Calu3 (cell line): ENCODE data around the gene HNRNPR. TPM values are rescaled to one million over a fixed set of nuclear protein-coding genes. Genes with fewer than 3 reads are reported as not detected.
A peak's percentile ranks its signal among the peaks of the same experiment; 100 is the strongest.

ENCODE experiments used
- BruUV-seq: library from RNA; stranded (reverse); fragments of 400-500 nt; replicated peaks from 2 replicates; lab custom pipeline; 2021; lab: Mats Ljungman, UMichigan
- CTCF ChIA-PET: fragments of 300-600 bp; sonication (Branson Sonifier 250); formaldehyde crosslinking; loops from one replicate; lab custom pipeline; 2022; ENCODE audit warnings: antibody characterized with exemption; lab: Charles Lee
- DNase-seq: peaks from one replicate; pipeline ENCODE4 v3.0.0; 2022
- H3K27ac Mint-ChIP-seq: one replicate; pipeline ENCODE4 v1.8.0; 2022; ENCODE audit warnings: mixed read lengths; ENCODE audit not compliant: unreplicated experiment
- H3K27me3 Mint-ChIP-seq: one replicate; pipeline ENCODE4 v1.8.0; 2022; ENCODE audit warnings: mixed read lengths; ENCODE audit not compliant: unreplicated experiment
- H3K36me3 Mint-ChIP-seq: one replicate; pipeline ENCODE4 v1.8.0; 2022; ENCODE audit warnings: mild to moderate bottlenecking, moderate library complexity, mixed read lengths; ENCODE audit not compliant: insufficient read depth, unreplicated experiment
- H3K4me1 Mint-ChIP-seq: one replicate; pipeline ENCODE4 v1.8.0; 2022; ENCODE audit warnings: mild to moderate bottlenecking, low read depth, mixed read lengths; ENCODE audit not compliant: unreplicated experiment
- H3K4me3 Mint-ChIP-seq: one replicate; pipeline ENCODE4 v1.8.0; 2022; ENCODE audit warnings: mild to moderate bottlenecking, low read depth, moderate library complexity, mixed read lengths; ENCODE audit not compliant: unreplicated experiment
- H3K9me3 Mint-ChIP-seq: one replicate; pipeline ENCODE4 v1.8.0; 2022; ENCODE audit warnings: low read depth, mixed read lengths; ENCODE audit not compliant: unreplicated experiment
- CTCF ChIP-seq: fragments of 200-600 bp; IDR thresholded peaks from one replicate; pipeline ENCODE4 v1.8.0; 2022; ENCODE audit warnings: antibody characterized with exemption; ENCODE audit not compliant: unreplicated experiment
- intact Hi-C: fragments of 100-400 bp; cut with micrococcal nuclease; formaldehyde crosslinking; loops from one replicate; pipeline ENCODE4 v1.10.0; 2022; ENCODE audit not compliant: unreplicated experiment
- total RNA-seq: library from RNA; stranded (reverse); gene quantifications from 2 replicates; pipeline ENCODE4 v1.2.3, GENCODE V29; 2022

Gene HNRNPR
- total RNA-seq, 1 experiment from 2014 or later, result 126 TPM

- no TSS peak for BruUV-seq
- Mint-ChIP-seq H3K4me1 (peaks cover 33% of the 10 kb centered on the region), H3K9me3 (no peaks in the 10 kb centered on the region), H3K4me3 (peak overlapping the region; percentile 91), H3K27ac (peak overlapping the region; percentile 63), H3K27me3 (no peaks in the 10 kb centered on the region), H3K36me3 (peaks cover 53% of the 10 kb centered on the region)
- DNase-seq, result peak; percentile 82
- CTCF ChIA-PET, result interaction anchor here (1.0 to 4.5 kb wide), 3 partner anchors 24 to 35 kb away, joined by 3 to 27 read pairs (median 16); partner anchors contain the start of gene HNRNPR
- TF ChIP-seq CTCF, result peak; percentile 10
- intact Hi-C loops, result loop anchor here (2.0 kb wide), 1 partner anchor 34 kb away; no protein-coding TSS in a partner anchor
Observed at GRCh38 chr1:23368562-23369334, 24.7 kb upstream of the HNRNPR start.

GRCh38 chr1:23367791-23368561, 23.9 kb upstream of the HNRNPR start:
- DNase-seq, result peak; percentile 94
- CTCF ChIA-PET, result interaction anchor here (0.5 to 4.5 kb wide), 8 partner anchors 20 to 117 kb away, joined by 3 to 27 read pairs (median 4); partner anchors contain the start of gene HNRNPR
- no peaks in the 10 kb centered on the region for H3K27me3 Mint-ChIP-seq
- H3K4me3 Mint-ChIP-seq, result peak overlapping the region; percentile 91
- H3K27ac Mint-ChIP-seq, result peak overlapping the region; percentile 63
- TF ChIP-seq CTCF, result no peak
- H3K9me3 Mint-ChIP-seq, result peaks cover 2% of the 10 kb centered on the region
- H3K4me1 Mint-ChIP-seq, result peaks cover 33% of the 10 kb centered on the region
- no TSS peak for BruUV-seq
- intact Hi-C loops, result loop anchor here (2.0 kb wide), 1 partner anchor 35 kb away; no protein-coding TSS in a partner anchor
- peaks cover 60% of the 10 kb centered on the region for H3K36me3 Mint-ChIP-seq

- peaks cover 3% of the 10 kb centered on the region for H3K9me3 Mint-ChIP-seq
- no peak for TF ChIP-seq CTCF
- CTCF ChIA-PET, result interaction anchor here (0.6 to 4.5 kb wide), 4 partner anchors 23 to 117 kb away, joined by 3 to 27 read pairs (median 10); partner anchors contain the start of gene HNRNPR
- H3K36me3 Mint-ChIP-seq, result peaks cover 66% of the 10 kb centered on the region
- BruUV-seq, result TSS peak; percentile 34
- no peak for DNase-seq
- H3K27me3 Mint-ChIP-seq, result no peaks in the 10 kb centered on the region
- H3K27ac Mint-ChIP-seq, result peak overlapping the region; percentile 63
- intact Hi-C loops, result no loop called here
- H3K4me3 Mint-ChIP-seq, result peak overlapping the region; percentile 91
- peaks cover 33% of the 10 kb centered on the region for H3K4me1 Mint-ChIP-seq
Observed at GRCh38 chr1:23367451-23367790, 23.3 kb upstream of the HNRNPR start.

- peaks cover 33% of the 10 kb centered on the region for H3K4me1 Mint-ChIP-seq
- H3K36me3 Mint-ChIP-seq, result peaks cover 65% of the 10 kb centered on the region
- peaks cover 3% of the 10 kb centered on the region for H3K9me3 Mint-ChIP-seq
- H3K27me3 Mint-ChIP-seq, result no peaks in the 10 kb centered on the region
- intact Hi-C loops, result no loop called here
- H3K27ac Mint-ChIP-seq, result peak overlapping the region; percentile 63
- CTCF ChIA-PET, result interaction anchor here (4.5 kb wide), 1 partner anchor 37 kb away, joined by 27 read pairs; no protein-coding TSS in a partner anchor
- TF ChIP-seq CTCF, result no peak
- DNase-seq, result no peak
- H3K4me3 Mint-ChIP-seq, result peak overlapping the region; percentile 91
- no TSS peak for BruUV-seq
Observed at GRCh38 chr1:23366598-23366997, 22.5 kb upstream of the HNRNPR start.
